Measurements from ENCODE around the gene ACSF3. TPM values are rescaled to one million over a fixed set of nuclear protein-coding genes. Genes with fewer than 3 reads are reported as not detected.

The ACSF3 gene
- total RNA-seq, 4 donors from 2014 or later: 17.6 to 27.6 (median 21.6) TPM

DNA sequence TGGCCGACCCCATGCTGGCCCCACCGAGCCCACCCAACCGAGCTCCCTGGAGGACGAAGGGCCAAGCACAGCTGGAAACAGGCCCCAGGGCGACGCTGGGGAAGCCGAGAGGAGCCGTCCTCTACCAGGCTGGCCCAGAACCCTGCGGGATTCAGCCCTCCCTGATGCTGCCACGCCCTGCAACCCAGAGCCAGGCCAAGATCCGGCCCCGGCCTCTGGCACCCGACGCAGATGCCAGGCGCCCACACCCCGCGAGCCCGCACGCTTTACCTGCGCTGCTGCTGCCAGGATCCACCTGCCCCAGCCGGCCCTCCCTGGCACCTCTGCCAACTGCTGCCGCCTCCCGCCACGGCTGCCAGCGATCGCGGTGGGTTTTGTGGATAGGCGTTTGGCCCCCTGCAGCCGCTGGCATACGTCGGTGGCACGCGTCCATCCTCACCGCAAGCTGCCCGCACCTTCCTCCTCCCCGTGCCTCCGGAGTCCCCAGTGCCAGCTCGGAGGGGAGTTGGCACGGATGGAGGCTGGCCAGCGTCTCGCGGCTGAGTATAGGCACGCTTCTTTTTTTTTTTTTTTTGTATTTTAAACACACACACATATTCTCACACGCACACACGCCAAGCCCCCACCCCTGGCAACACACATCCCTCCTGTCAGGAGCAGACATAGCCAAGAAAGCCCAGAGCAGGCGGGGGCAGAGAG, 41.3 kb upstream of the ACSF3 start:
- ATAC-seq (ENCODE audit: low FRiP score): no peak
- no peak for TF ChIP-seq CTCF (IDR thresholded peaks at IDR 0.05)
- no peak for DNase-seq (ENCODE audit: low spot score)

GRCh38 chr16:89052890-89053724, 40.5 kb upstream of the ACSF3 start:
- ATAC-seq (ENCODE audit: low FRiP score): no peak
- DNase-seq (ENCODE audit: low spot score): no peak
- no peak for TF ChIP-seq CTCF (IDR thresholded peaks at IDR 0.05)

DNA sequence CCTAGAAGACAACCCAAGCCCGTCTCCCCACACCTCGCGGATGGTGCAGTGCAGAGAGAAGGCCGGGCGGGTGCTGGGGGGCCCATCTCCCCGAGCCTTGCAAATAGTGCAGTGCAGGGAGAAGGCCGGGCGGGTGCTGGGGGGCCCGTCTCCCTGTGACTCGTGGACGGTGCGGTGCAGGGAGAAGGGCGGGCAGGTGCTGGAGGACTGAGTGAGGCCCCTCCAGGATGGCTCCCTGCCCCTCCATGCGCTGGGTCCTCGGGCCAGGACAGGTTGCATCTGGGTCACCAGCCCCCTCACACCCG, 40.0 kb upstream of the ACSF3 start:
- ATAC-seq (ENCODE audit: low FRiP score): no peak
- no peak for TF ChIP-seq CTCF (IDR thresholded peaks at IDR 0.05)
- no peak for DNase-seq (ENCODE audit: low spot score)

DNA sequence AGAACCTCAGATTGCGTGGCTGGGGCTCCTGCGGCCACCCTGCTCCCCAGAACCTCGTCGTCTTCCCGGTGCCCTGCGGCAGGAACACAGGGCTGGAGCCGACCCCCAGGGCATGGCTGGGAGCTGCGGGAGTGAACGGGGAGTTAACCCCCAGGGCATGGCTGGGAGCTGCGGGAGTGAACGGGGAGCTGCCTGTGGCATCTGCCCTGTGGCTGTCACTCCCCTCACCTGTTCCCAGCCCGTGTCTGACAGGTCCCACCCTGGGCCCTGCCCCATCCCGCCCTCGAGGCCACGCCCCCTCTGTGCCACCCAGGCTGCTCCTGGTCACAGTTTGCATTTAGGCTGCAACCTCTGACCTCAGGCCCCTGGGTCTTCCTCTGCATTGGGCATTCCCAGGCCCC, 39.4 kb upstream of the ACSF3 start:
- DNase-seq (ENCODE audit: low spot score) (no peak), ATAC-seq (ENCODE audit: low FRiP score) (no peak)
- TF ChIP-seq CTCF (IDR thresholded peaks at IDR 0.05): no peak

- DNase-seq (ENCODE audit: low spot score) (no peak), ATAC-seq (ENCODE audit: low FRiP score) (no peak)
- TF ChIP-seq CTCF (IDR thresholded peaks at IDR 0.05): no peak
Observed at GRCh38 chr16:89054714-89055113, 38.9 kb upstream of the ACSF3 start.

GRCh38 chr16:89055313-89055712, 38.3 kb upstream of the ACSF3 start:
- no peak for ATAC-seq (ENCODE audit: low FRiP score)
- no peak for DNase-seq (ENCODE audit: low spot score)
- TF ChIP-seq CTCF (IDR thresholded peaks at IDR 0.05): no peak
